HG03064 (cell line): ENCODE data around the gene ANGPTL4.
"Not testable (repeated sequence)": the region's sequence is repeated elsewhere in the genome, so short reads cannot be mapped to it uniquely, and the experiment has no call there.

Experiments
- ATAC-seq: cut with Tn5 transposase; IDR thresholded peaks from one replicate; pipeline ENCODE4 v1.9.1; 2021; ENCODE audit warnings: low read depth; ENCODE audit not compliant: unreplicated experiment

The ANGPTL4 gene

GRCh38 chr19:8358948-8359347 is 5.0 kb upstream of the ANGPTL4 start:
- ATAC-seq, result no peak

GRCh38 chr19:8360196-8360595 is 3.8 kb upstream of the ANGPTL4 start:
- no peak for ATAC-seq

GRCh38 chr19:8361921-8362793 is 1.8 kb upstream of the ANGPTL4 start:
- no peak for ATAC-seq

- ATAC-seq, result no peak
These were observed 2.2 kb downstream of the ANGPTL4 start for GRCh38 chr19:8366121-8366581.

- ATAC-seq, result no peak
These were observed 3.0 kb downstream of the ANGPTL4 start for GRCh38 chr19:8366961-8367326.

GRCh38 chr19:8367327-8368001 is 3.5 kb downstream of the ANGPTL4 start:
- ATAC-seq, result no peak

- ATAC-seq, result no peak
These were observed 6.4 kb downstream of the ANGPTL4 start for GRCh38 chr19:8370176-8371010.

- ATAC-seq, result no peak
These were observed 7.3 kb downstream of the ANGPTL4 start for GRCh38 chr19:8371011-8371804.

- no peak for ATAC-seq
These were observed 10.2 kb downstream of the ANGPTL4 start for GRCh38 chr19:8373867-8374813.

- not testable (repeated sequence) for ATAC-seq
These were observed 11.8 kb downstream of the ANGPTL4 start for GRCh38 chr19:8375766-8376165.

GRCh38 chr19:8376373-8376974 is 12.5 kb downstream of the ANGPTL4 start:
- not testable (repeated sequence) for ATAC-seq

- ATAC-seq, result no peak
These were observed 13.6 kb downstream of the ANGPTL4 start for GRCh38 chr19:8377598-8377997.

- ATAC-seq, result not testable (repeated sequence)
These were observed 15.4 kb downstream of the ANGPTL4 start for GRCh38 chr19:8379156-8379891.

- not testable (repeated sequence) for ATAC-seq
These were observed 20.6 kb downstream of the ANGPTL4 start for GRCh38 chr19:8384569-8384968.

- ATAC-seq, result not testable (repeated sequence)
These were observed 21.1 kb downstream of the ANGPTL4 start for GRCh38 chr19:8385103-8385502.

- ATAC-seq, result not testable (repeated sequence)
These were observed 21.6 kb downstream of the ANGPTL4 start for GRCh38 chr19:8385566-8385965.

- not testable (repeated sequence) for ATAC-seq
These were observed 22.5 kb downstream of the ANGPTL4 start for GRCh38 chr19:8386419-8386818.

GRCh38 chr19:8386990-8387389 is 23.0 kb downstream of the ANGPTL4 start:
- no peak for ATAC-seq
